Right lobe of liver (tissue), 6 donors: ENCODE results near the gene NREP. TPM values are rescaled to one million over a fixed set of nuclear protein-coding genes. Genes with fewer than 3 reads are reported as not detected.
A peak's percentile ranks its signal among the peaks of the same experiment; 100 is the strongest.

Experiments
- ATAC-seq, 4 donors: fragments of 200-7000 bp; cut with Tn5 transposase; one replicate each; pipeline ENCODE4 v1.9.1; 2020; ENCODE audit warnings: mild to moderate bottlenecking in 4 of 4, moderate library complexity in 4 of 4
- DNase-seq, 3 donors: peaks; one replicate each; pipeline ENCODE4 v3.0.0-alpha.2; 2020
- H3K27ac ChIP-seq, 3 donors: fragments of 200-600 bp; one replicate each; pipeline ENCODE4 v1.8.0; 2022
- H3K27me3 ChIP-seq, 2 donors: fragments of 200-600 bp; one replicate each; pipeline ENCODE4 v1.8.0; 2022
- H3K36me3 ChIP-seq, 4 donors: fragments of 200-600 bp; sonication (generic) in 1 of 4; one replicate each; pipeline versions ENCODE4 v1.5.1 to v1.8.0; 2017 to 2022; ENCODE audit warnings: control low read depth in 1 of 4
- H3K4me1 ChIP-seq, 4 donors: fragments of 200-600 bp; sonication (generic) in 1 of 4; one replicate each; pipeline versions ENCODE4 v1.5.1 to v1.8.0; 2017 to 2022; ENCODE audit warnings: control low read depth in 1 of 4
- H3K4me3 ChIP-seq, 3 donors: fragments of 200-600 bp; one replicate each; pipeline ENCODE4 v1.8.0; 2022
- H3K9me3 ChIP-seq, 4 donors: fragments of 200-600 bp; sonication (generic) in 1 of 4; one replicate each; pipeline versions ENCODE4 v1.5.1 to v1.8.0; 2017 to 2022; ENCODE audit warnings: control low read depth in 1 of 4
- CTCF ChIP-seq, 4 donors: fragments of 200-600 bp in 3 of 4; fragments of 450-650 bp in 1 of 4; IDR thresholded peaks; one replicate each; pipeline versions ENCODE4 v1.5.1 to v1.8.0; 2016 to 2022; ENCODE audit warnings: antibody characterized with exemption in 4 of 4, mild to moderate bottlenecking in 2 of 4
- POLR2A ChIP-seq: fragments of 450-650 bp; IDR thresholded peaks from one replicate; pipeline ENCODE4 v1.6.1; 2017; ENCODE audit warnings: antibody characterized with exemption, mild to moderate bottlenecking
- WGBS: methylation state at CpG from one replicate; pipeline ENCODE4 v1.1.6; 2018; ENCODE audit warnings: low coverage, low lambda C conversion rate; ENCODE audit not compliant: insufficient coverage; ENCODE audit errors: missing lambda C conversion rate; 5-methylcytosine and 5-hydroxymethylcytosine counted together
- intact Hi-C, 2 donors: fragments of 100-400 bp; cut with DNase I; formaldehyde crosslinking; loops; one replicate each; pipeline versions ENCODE4 v1.11.2 to v1.14.1; 2022
- total RNA-seq, 6 experiments: library from RNA; depleted of rRNA in 2 of 6; stranded (reverse); fragments of >200 nt in 2 of 6; fragmentation: NEBNext Ultra II Directional in 3 of 6; extraction: Animal tissue kit (Norgen Biotek cat#: 25700) in 3 of 6; gene quantifications; one replicate each; pipeline versions ENCODE4 v1.1.0 to v1.2.4, GENCODE V29; 2016 to 2023
- donor health status: DM: no; HTN: yes; CAD: no.
- donor health status: DM: no; HTN: no; CAD: no.
- donor health status: DM: no; HTN: no; CAD: no.
- donor health status: DM: no; HTN: yes; CAD: no.
- donor health status: DM: no; HTN: yes; CAD: no.

NREP gene
- total RNA-seq, 6 experiments from 2014 or later = 2.2 to 24.6 (median 7.7) TPM

GRCh38 chr5:111772456-111773122 lies 15.6 kb upstream of the NREP start:
- DNase-seq = no peak
- TF ChIP-seq CTCF (IDR thresholded peaks at IDR 0.05) = no peak
- TF ChIP-seq POLR2A = no peak
- H3K27me3 ChIP-seq = no peaks in the 10 kb centered on the region

GRCh38 chr5:111769541-111769940 lies 12.5 kb upstream of the NREP start:
- no peaks in the 10 kb centered on the region for H3K27me3 ChIP-seq
- no peak for ATAC-seq
- H3K9me3 ChIP-seq = no peaks in the 10 kb centered on the region
- intact Hi-C loops = no loop called here
- TF ChIP-seq POLR2A (no peak), CTCF (IDR thresholded peaks at IDR 0.05) (no peak)
- no peak overlapping the region for H3K4me3 ChIP-seq
- WGBS = 85% methylated on average over 2 of the region's 4 CpGs
- DNase-seq = no peak
- peaks cover 0 to 5% (median 0%) of the 10 kb centered on the region in 4 donors for H3K4me1 ChIP-seq
- no peaks in the 10 kb centered on the region for H3K36me3 ChIP-seq
- H3K27ac ChIP-seq = no peak overlapping the region

More at GRCh38 chr5:111772456-111773122, 15.6 kb upstream of the NREP start:
- Histone ChIP-seq H3K4me1 (peaks cover 0 to 9% (median 0%) of the 10 kb centered on the region in 4 donors), H3K36me3 (no peaks in the 10 kb centered on the region), H3K9me3 (no peaks in the 10 kb centered on the region), H3K27ac (no peak overlapping the region), H3K4me3 (no peak overlapping the region)
- peak in 1 of 4 donors; percentile 13 for ATAC-seq
- WGBS = 74% methylated on average over 6 of the region's 6 CpGs
- intact Hi-C loops = no loop called here

GRCh38 chr5:111765613-111766571 lies 8.9 kb upstream of the NREP start:
- WGBS = 76% methylated on average over 5 of the region's 8 CpGs
- Histone ChIP-seq H3K27me3 (no peaks in the 10 kb centered on the region), H3K36me3 (no peaks in the 10 kb centered on the region), H3K9me3 (no peaks in the 10 kb centered on the region), H3K4me1 (peaks cover 0 to 2% (median 0%) of the 10 kb centered on the region in 4 donors), H3K27ac (no peak overlapping the region), H3K4me3 (no peak overlapping the region)
- intact Hi-C loops = no loop called here
- no peak for TF ChIP-seq CTCF (IDR thresholded peaks at IDR 0.05)
- no peak for TF ChIP-seq POLR2A
- ATAC-seq (no peak), DNase-seq (no peak)

GRCh38 chr5:111764019-111764418 lies 7.0 kb upstream of the NREP start:
- no peaks in the 10 kb centered on the region for H3K4me1 ChIP-seq
- no peaks in the 10 kb centered on the region for H3K27me3 ChIP-seq
- no peak for TF ChIP-seq POLR2A
- TF ChIP-seq CTCF (IDR thresholded peaks at IDR 0.05) = no peak

More at GRCh38 chr5:111764019-111764418, 7.0 kb upstream of the NREP start:
- H3K4me3 ChIP-seq = no peak overlapping the region
- DNase-seq = no peak
- intact Hi-C loops = no loop called here
- no peaks in the 10 kb centered on the region for H3K36me3 ChIP-seq
- ATAC-seq = no peak
- no peaks in the 10 kb centered on the region for H3K9me3 ChIP-seq
- no peak overlapping the region for H3K27ac ChIP-seq
